ENCODE measurements around the gene CALML4. TPM values are rescaled to one million over a fixed set of nuclear protein-coding genes. Genes with fewer than 3 reads are reported as not detected.
"Not testable (repeated sequence)": the region's sequence is repeated elsewhere in the genome, so short reads cannot be mapped to it uniquely, and the experiment has no call there.

Gene CALML4
- polyA plus RNA-seq, 3 donors: 26.8 to 36.5 (median 35.2) TPM

GRCh38 chr15:68192804-68193486 is 12.2 kb downstream of the CALML4 start:
- no peak for DNase-seq (ENCODE audit: low read depth in 3 of 3, low spot score in 2 of 3)

GRCh38 chr15:68192117-68192516 is 13.0 kb downstream of the CALML4 start:
- DNase-seq (ENCODE audit: low read depth in 3 of 3, low spot score in 2 of 3): no peak

GRCh38 chr15:68191555-68191954 is 13.6 kb downstream of the CALML4 start:
- DNase-seq (ENCODE audit: low read depth in 3 of 3, low spot score in 2 of 3): no peak

GRCh38 chr15:68190048-68190447 is 15.1 kb downstream of the CALML4 start:
- no peak for DNase-seq (ENCODE audit: low read depth in 3 of 3, low spot score in 2 of 3)

- DNase-seq (ENCODE audit: low read depth in 3 of 3, low spot score in 2 of 3): no peak
Observed at GRCh38 chr15:68188647-68189046, 16.5 kb downstream of the CALML4 start.

GRCh38 chr15:68187559-68187958 is 17.6 kb downstream of the CALML4 start:
- no peak for DNase-seq (ENCODE audit: low read depth in 3 of 3, low spot score in 2 of 3)

GRCh38 chr15:68186671-68187397 is 18.3 kb downstream of the CALML4 start:
- DNase-seq (ENCODE audit: low read depth in 3 of 3, low spot score in 2 of 3): no peak

GRCh38 chr15:68184616-68185480 is 20.3 kb downstream of the CALML4 start:
- DNase-seq (ENCODE audit: low read depth in 3 of 3, low spot score in 2 of 3): no peak

GRCh38 chr15:68183616-68184315 is 21.4 kb downstream of the CALML4 start:
- no peak for DNase-seq (ENCODE audit: low read depth in 3 of 3, low spot score in 2 of 3)

- DNase-seq (ENCODE audit: low read depth in 3 of 3, low spot score in 2 of 3): no peak
Observed at GRCh38 chr15:68177742-68178141, 27.4 kb downstream of the CALML4 start.

GRCh38 chr15:68176601-68177000 is 28.5 kb downstream of the CALML4 start:
- no peak for DNase-seq (ENCODE audit: low read depth in 3 of 3, low spot score in 2 of 3)

- DNase-seq (ENCODE audit: low read depth in 3 of 3, low spot score in 2 of 3): no peak
Observed at GRCh38 chr15:68175526-68175925, 29.6 kb downstream of the CALML4 start.

- DNase-seq (ENCODE audit: low read depth in 3 of 3, low spot score in 2 of 3): no peak
Observed at GRCh38 chr15:68173119-68173518, 32.0 kb downstream of the CALML4 start.

GRCh38 chr15:68172037-68172436 is 33.1 kb downstream of the CALML4 start:
- DNase-seq (ENCODE audit: low read depth in 3 of 3, low spot score in 2 of 3): not testable (repeated sequence)

- DNase-seq (ENCODE audit: low read depth in 3 of 3, low spot score in 2 of 3): no peak
Observed at GRCh38 chr15:68166847-68167246, 38.3 kb downstream of the CALML4 start.

- no peak for DNase-seq (ENCODE audit: low read depth in 3 of 3, low spot score in 2 of 3)
Observed at GRCh38 chr15:68163191-68163590, 41.9 kb downstream of the CALML4 start.

- DNase-seq (ENCODE audit: low read depth in 3 of 3, low spot score in 2 of 3): no peak
Observed at GRCh38 chr15:68158046-68158628, 47.0 kb downstream of the CALML4 start.

GRCh38 chr15:68157074-68157473 is 48.1 kb downstream of the CALML4 start:
- DNase-seq (ENCODE audit: low read depth in 3 of 3, low spot score in 2 of 3): no peak

- peak; percentile 52 to 56 (median 54) for DNase-seq (ENCODE audit: low read depth in 3 of 3, low spot score in 2 of 3)
Observed at GRCh38 chr15:68154923-68155559, 50.1 kb downstream of the CALML4 start.

GRCh38 chr15:68152342-68152741 is 52.8 kb downstream of the CALML4 start:
- no peak for DNase-seq (ENCODE audit: low read depth in 3 of 3, low spot score in 2 of 3)

Data from right renal cortex interstitium (tissue), 3 donors.